ENCODE measurements around the gene TBCCD1. TPM values are rescaled to one million over a fixed set of nuclear protein-coding genes. Genes with fewer than 3 reads are reported as not detected.

Gene TBCCD1
- total and polyA plus RNA-seq, 2 of the 4 experiments (the other 2 are of a cell fraction): 7.9 to 19.7 TPM

GRCh38 chr3:186552408-186553031, 14.6 kb downstream of the TBCCD1 start:
- in situ Hi-C loops (cut with MboI; ENCODE audit: low sequenced_read_pairs): no loop called here
- peaks cover 20% of the 10 kb centered on the region for H3K36me3 ChIP-seq (ENCODE audit: control insufficient read depth, insufficient read depth, low read length)

More at GRCh38 chr3:186552408-186553031, 14.6 kb downstream of the TBCCD1 start:
- Histone ChIP-seq H4K8ac (ENCODE audit: low read depth in 2 of 2, low read length in 2 of 2) (no peak overlapping the region), H3K4me3 (ENCODE audit: insufficient read depth, low read depth, low read length) (no peak overlapping the region), H3K27me3 (ENCODE audit: control insufficient read depth, insufficient read depth, low read length) (no peaks in the 10 kb centered on the region), H3K56ac (ENCODE audit: extremely low read depth, insufficient read depth, low read length) (no peak overlapping the region), H4K91ac (ENCODE audit: insufficient read depth, low read depth, low read length) (no peak overlapping the region), H2AFZ (replicated peaks; ENCODE audit: low read length, poor library complexity) (no peak overlapping the region), H3K27ac (ENCODE audit: insufficient read depth, low read length) (no peak overlapping the region), H2BK15ac (ENCODE audit: low read depth, low read length) (no peak overlapping the region), H3K4ac (ENCODE audit: low read depth, low read length) (no peak overlapping the region), H2AK9ac (replicated peaks; ENCODE audit: low read depth, low read length, poor library complexity) (no peak overlapping the region), H2BK20ac (ENCODE audit: low read depth, low read length) (no peak overlapping the region), H4K5ac (ENCODE audit: low read depth, low read length) (no peak overlapping the region), H3K18ac (ENCODE audit: low read depth, low read length) (no peak overlapping the region), H2AK5ac (ENCODE audit: low read depth, low read length) (no peak overlapping the region), H3K9me1 (ENCODE audit: insufficient read depth, low read length) (no peaks in the 10 kb centered on the region), H3K23ac (ENCODE audit: low read depth, low read length) (no peak overlapping the region), H3K14ac (replicated peaks; ENCODE audit: low read depth, low read length) (no peak overlapping the region), H3K4me2 (ENCODE audit: low read depth, low read length) (no peak overlapping the region), H3K9ac (ENCODE audit: low read depth, low read length) (no peak overlapping the region), H3K4me1 (ENCODE audit: control insufficient read depth, insufficient read depth, low read length) (no peaks in the 10 kb centered on the region), H3K9me3 (ENCODE audit: control insufficient read depth, insufficient read depth, low read length) (no peaks in the 10 kb centered on the region), H3K79me1 (ENCODE audit: low read depth in 1 of 2, low read length in 2 of 2) (no peaks in the 10 kb centered on the region), H4K20me1 (ENCODE audit: insufficient read depth, low read length) (no peaks in the 10 kb centered on the region), H2BK5ac (ENCODE audit: low read depth, low read length, poor library complexity, severe bottlenecking) (no peak overlapping the region), H2BK120ac (ENCODE audit: low read depth, low read length) (no peak overlapping the region)
- intact Hi-C loops (cut with micrococcal nuclease): no loop called here
- ChIA-PET POLR2A (ENCODE audit: unreplicated experiment) (no interaction called here), CTCF (no interaction called here)
- ATAC-seq (ENCODE audit: low read depth): no peak
- WGBS, 2 experiments (ENCODE audit: extremely low coverage in 2 of 2, insufficient read length in 1 of 2): 100% methylated on average over 1 of the region's 5 CpGs; no CpG with 5 or more reads in 1 of the 2 experiments
- no peak for DNase-seq
- no TSS peak for BruUV-seq (replicated peaks)
- dilution Hi-C loops (cut with HindIII; ENCODE audit: low sequenced_read_pairs, unreplicated experiment): no loop called here
- TF ChIP-seq RFX5 (IDR thresholded peaks at IDR 0.05; ENCODE audit: low read depth, low read length) (no peak), NFE2L2 (IDR thresholded peaks at IDR 0.05; ENCODE audit: low read depth, low read length) (no peak), CTCF (conservative IDR thresholded peaks at IDR 0.05; ENCODE audit: low read depth, low read length) (no peak), BHLHE40 (IDR thresholded peaks at IDR 0.05; ENCODE audit: low read depth, low read length) (no peak), MAFK (IDR thresholded peaks at IDR 0.05; ENCODE audit: low read depth, low read length) (no peak), CEBPB (IDR thresholded peaks at IDR 0.05; ENCODE audit: low read depth, low read length) (no peak), ELK1 (IDR thresholded peaks at IDR 0.05; ENCODE audit: borderline replicate concordance, low read depth, low read length) (no peak), MXI1 (IDR thresholded peaks at IDR 0.05; ENCODE audit: borderline replicate concordance, low read depth, low read length) (no peak), SMC3 (IDR thresholded peaks at IDR 0.05; ENCODE audit: low read depth, low read length) (no peak), FOS (IDR thresholded peaks at IDR 0.05; ENCODE audit: low read depth, low read length) (no peak), POLR2A (IDR thresholded peaks at IDR 0.05; ENCODE audit: low read depth, low read length) (no peak), RCOR1 (IDR thresholded peaks at IDR 0.05; ENCODE audit: insufficient replicate concordance, low read length) (no peak), USF2 (IDR thresholded peaks at IDR 0.05; ENCODE audit: low read depth, low read length) (no peak), MAZ (IDR thresholded peaks at IDR 0.05; ENCODE audit: borderline replicate concordance, low read depth, low read length) (no peak), CHD1 (IDR thresholded peaks at IDR 0.05; ENCODE audit: low read depth, low read length) (no peak), RAD21 (IDR thresholded peaks at IDR 0.05; ENCODE audit: low read length) (no peak)

Data from IMR-90 (cell line).